B cell (primary cell): ENCODE results near the gene LRP2. TPM values are rescaled to one million over a fixed set of nuclear protein-coding genes. Genes with fewer than 3 reads are reported as not detected.

Experiments
- ATAC-seq: fragments of 200-7000 bp; cut with Tn5 transposase; one replicate; pipeline ENCODE4 v1.10.0; 2021; ENCODE audit warnings: low read depth, mild to moderate bottlenecking, moderate number of reproducible peaks, moderate library complexity
- CTCF ChIA-PET: fragments of 350-600 bp; sonication (Branson Sonifier 250); formaldehyde crosslinking; loops from one replicate; lab custom pipeline; 2021; ENCODE audit warnings: antibody characterized with exemption, inconsistent platforms; lab: Charles Lee
- POLR2A ChIA-PET: fragments of 350-600 bp; sonication (Branson Sonifier 250); formaldehyde crosslinking; loops from one replicate; lab custom pipeline; 2021; ENCODE audit warnings: antibody characterized with exemption; lab: Charles Lee
- DNase-seq: peaks from one replicate; pipeline ENCODE4 v3.0.0; 2013
- H2AFZ ChIP-seq: 2 replicates; pipeline ENCODE4 v1.6.1; 2012; ENCODE audit warnings: mild to moderate bottlenecking, low read depth, low read length; ENCODE audit not compliant: insufficient read depth, poor library complexity, severe bottlenecking
- H3K27ac ChIP-seq, 2 donors: 1 replicate in 1 of 2; 2 replicates in 1 of 2; pipeline ENCODE4 v1.5.1; 2012 to 2013; ENCODE audit warnings: low read length in 2 of 2, mild to moderate bottlenecking in 2 of 2, moderate library complexity in 1 of 2
- H3K27me3 ChIP-seq, 4 experiments: fragments of 200-600 bp in 1 of 4; sonication (generic) in 1 of 4; replicated peaks in 1 of 4; 1 replicate in 2 of 4; 2 replicates in 2 of 4; pipeline versions ENCODE4 v1.6.1 to v1.7.0; 2013 to 2016; ENCODE audit warnings: low read length in 3 of 4, mild to moderate bottlenecking in 2 of 4, mixed read lengths in 1 of 4, moderate library complexity in 1 of 4; ENCODE audit not compliant: insufficient read depth in 4 of 4, control insufficient read depth in 3 of 4; ENCODE audit errors: control extremely low read depth in 1 of 4
- H3K36me3 ChIP-seq, 2 experiments: replicated peaks in 1 of 2; 1 replicate in 1 of 2; 2 replicates in 1 of 2; pipeline versions ENCODE4 v1.6.1 to v1.7.1; 2013; ENCODE audit warnings: low read length in 1 of 2; ENCODE audit not compliant: insufficient read depth in 2 of 2, control insufficient read depth in 1 of 2; ENCODE audit errors: control extremely low read depth in 1 of 2, extremely low read depth in 1 of 2
- H3K4me1 ChIP-seq, 2 donors: fragments of 200-600 bp in 1 of 2; sonication (generic) in 1 of 2; 1 replicate in 1 of 2; 2 replicates in 1 of 2; pipeline versions ENCODE4 v1.5.1 to v1.6.1; 2013 to 2017; ENCODE audit warnings: low read length in 2 of 2; ENCODE audit not compliant: control insufficient read depth in 2 of 2, insufficient read depth in 2 of 2
- H3K4me2 ChIP-seq: replicated peaks from 2 replicates; pipeline ENCODE3; 2012; ENCODE audit warnings: mild to moderate bottlenecking, low read depth, low read length; ENCODE audit not compliant: poor library complexity, severe bottlenecking
- H3K4me3 ChIP-seq, 5 experiments: fragments of 200-600 bp in 1 of 5; sonication (generic) in 1 of 5; 1 replicate in 3 of 5; 2 replicates in 2 of 5; pipeline versions ENCODE4 v1.5.1 to v1.7.0; 2011 to 2016; ENCODE audit warnings: low read length in 4 of 5, mild to moderate bottlenecking in 4 of 5, low read depth in 2 of 5, control low read depth in 1 of 5, moderate library complexity in 1 of 5; ENCODE audit not compliant: insufficient read depth in 1 of 5; ENCODE audit errors: control extremely low read depth in 1 of 5, extremely low read depth in 1 of 5
- H3K79me2 ChIP-seq: fragments of 200-600 bp; sonication (generic); one replicate; pipeline ENCODE4 v1.6.0; 2016; ENCODE audit warnings: low read length; ENCODE audit not compliant: control insufficient read depth, insufficient read depth
- H3K9ac ChIP-seq: fragments of 200-600 bp; sonication (generic); 2 replicates; pipeline ENCODE4 v1.6.1; 2017; ENCODE audit warnings: mild to moderate bottlenecking, low read length, moderate library complexity
- H3K9me3 ChIP-seq, 3 donors: one replicate each; pipeline versions ENCODE4 v1.6.1 to v1.7.1; 2013; ENCODE audit warnings: low read length in 2 of 3; ENCODE audit not compliant: control insufficient read depth in 2 of 3, insufficient read depth in 1 of 3; ENCODE audit errors: control extremely low read depth in 1 of 3
- H4K20me1 ChIP-seq: 2 replicates; pipeline ENCODE4 v1.6.0; 2012; ENCODE audit warnings: mild to moderate bottlenecking, low read length; ENCODE audit not compliant: insufficient read depth, control insufficient read depth, poor library complexity, severe bottlenecking
- H3K27ac Mint-ChIP-seq: one replicate; pipeline ENCODE4 v1.8.0; 2021; ENCODE audit warnings: mixed read lengths
- H3K27me3 Mint-ChIP-seq: one replicate; pipeline ENCODE4 v1.8.0; 2021; ENCODE audit warnings: mixed read lengths
- H3K4me1 Mint-ChIP-seq: one replicate; pipeline ENCODE4 v1.8.0; 2021; ENCODE audit warnings: mixed read lengths
- H3K4me3 Mint-ChIP-seq: one replicate; pipeline ENCODE4 v1.8.0; 2021; ENCODE audit warnings: mixed read lengths
- H3K9me3 Mint-ChIP-seq: one replicate; pipeline ENCODE4 v1.8.0; 2022; ENCODE audit warnings: mixed read lengths; ENCODE audit not compliant: insufficient read depth
- CTCF ChIP-seq: fragments of 200-600 bp; IDR thresholded peaks from one replicate; pipeline ENCODE4 v1.8.0; 2022; ENCODE audit warnings: antibody characterized with exemption, mild to moderate bottlenecking
- EZH2 ChIP-seq: IDR thresholded peaks from 2 replicates; pipeline ENCODE4 v1.6.1; 2012; ENCODE audit warnings: borderline replicate concordance, low read depth, mild to moderate bottlenecking, moderate library complexity, low read length; ENCODE audit not compliant: insufficient read depth, poor library complexity, severe bottlenecking
- WGBS: methylation state at CpG from one replicate; pipeline ENCODE4 v1.1.5; 2013; ENCODE audit warnings: missing lambda C conversion rate; ENCODE audit not compliant: insufficient coverage; 5-methylcytosine and 5-hydroxymethylcytosine counted together
- intact Hi-C: fragments of 100-400 bp; cut with micrococcal nuclease; formaldehyde crosslinking; loops from one replicate; pipeline ENCODE4 v1.10.0; 2022
- polyA plus RNA-seq: library from polyadenylated mRNA; depleted of rRNA; stranded (reverse); fragments of >200 nt; gene quantifications from 2 replicates; pipeline ENCODE4 v1.2.3, GENCODE V29; 2012
- total RNA-seq, 2 donors: library from RNA; stranded (reverse); fragments of 120-200 nt in 1 of 2; gene quantifications; 1 replicate in 1 of 2; 2 replicates in 1 of 2; pipeline versions ENCODE4 v1.2.3 to v1.2.4, GENCODE V29; 2013 to 2022

Gene LRP2
- total and polyA plus RNA-seq, 2 donors (not counting 1 experiment from before 2014, with no cell fraction given) = not detected

- peaks cover 0 to 6% (median 5%) of the 10 kb centered on the region in 3 donors for H3K9me3 ChIP-seq
- TF ChIP-seq EZH2 (no peak), CTCF (no peak)
- intact Hi-C loops = no loop called here
- no peak overlapping the region for H3K4me2 ChIP-seq
- Mint-ChIP-seq H3K27me3 (no peaks in the 10 kb centered on the region), H3K4me3 (no peak overlapping the region), H3K27ac (no peak overlapping the region), H3K9me3 (peaks cover 9% of the 10 kb centered on the region), H3K4me1 (peaks cover 19% of the 10 kb centered on the region)
- no peaks in the 10 kb centered on the region for H3K36me3 ChIP-seq
- DNase-seq (no peak), ATAC-seq (no peak)
- H3K4me1 ChIP-seq = peaks cover 9 to 13% of the 10 kb centered on the region in 2 donors
- H3K79me2 ChIP-seq = no peaks in the 10 kb centered on the region
- no peaks in the 10 kb centered on the region for H4K20me1 ChIP-seq
- H3K9ac ChIP-seq = no peak overlapping the region
- POLR2A ChIA-PET = no interaction called here
- no peaks in the 10 kb centered on the region for H3K27me3 ChIP-seq
- H3K27ac ChIP-seq = no peak overlapping the region
- no CpG with 5 or more reads among the region's 1 CpG for WGBS
- CTCF ChIA-PET = interaction anchor here (1.5 to 8.1 kb wide), 2 partner anchors 9 to 15 kb away, joined by 4 to 38 read pairs; no protein-coding TSS in a partner anchor
- H2AFZ ChIP-seq = no peak overlapping the region
- H3K4me3 ChIP-seq = no peak overlapping the region
These were observed 267.7 kb downstream of the LRP2 start for GRCh38 chr2:169094676-169095075.

- no peaks in the 10 kb centered on the region for H3K79me2 ChIP-seq
- ChIA-PET POLR2A (no interaction called here), CTCF (interaction anchor here (0.9 to 8.1 kb wide), 3 partner anchors 8 to 45 kb away, joined by 3 to 38 read pairs (median 4); no protein-coding TSS in a partner anchor)
- no peak overlapping the region for H3K27ac ChIP-seq
- Mint-ChIP-seq H3K4me3 (no peak overlapping the region), H3K4me1 (peaks cover 16% of the 10 kb centered on the region), H3K27me3 (no peaks in the 10 kb centered on the region), H3K9me3 (peaks cover 3% of the 10 kb centered on the region), H3K27ac (no peak overlapping the region)
- H3K27me3 ChIP-seq = no peaks in the 10 kb centered on the region
- no peak for ATAC-seq
- no peaks in the 10 kb centered on the region for H3K36me3 ChIP-seq
- no peaks in the 10 kb centered on the region for H3K9me3 ChIP-seq
- no peak overlapping the region for H2AFZ ChIP-seq
- intact Hi-C loops = no loop called here
- TF ChIP-seq EZH2 = no peak
- TF ChIP-seq CTCF = no peak
- DNase-seq = no peak
- H4K20me1 ChIP-seq = no peaks in the 10 kb centered on the region
- no peak overlapping the region for H3K4me2 ChIP-seq
- H3K4me3 ChIP-seq = no peak overlapping the region
- WGBS = no CpG with 5 or more reads among the region's 2 CpGs
- H3K4me1 ChIP-seq = peaks cover 7% of the 10 kb centered on the region in 2 donors
- H3K9ac ChIP-seq = no peak overlapping the region
These were observed 268.8 kb downstream of the LRP2 start for GRCh38 chr2:169093535-169093934.
